ENCODE data around the gene RAB41.

- TF ChIP-seq POLR2AphosphoS5 (IDR thresholded peaks at IDR 0.05; ENCODE audit: low read depth, low read length) (no peak), SIN3A (IDR thresholded peaks at IDR 0.05; ENCODE audit: borderline replicate concordance, insufficient read depth, low read length) (no peak), FOXP2 (optimal IDR thresholded peaks at IDR 0.05; ENCODE audit: borderline replicate concordance, extremely low read depth, extremely low read length, insufficient read depth) (no peak), TAF1 (IDR thresholded peaks at IDR 0.05; ENCODE audit: borderline replicate concordance, insufficient read depth, low read length) (no peak)
Measured at GRCh38 chrX:70331161-70331560, 49.2 kb downstream of the RAB41 start.
